ENCODE data around the gene CENPA.

GRCh38 chr2:26801328-26801727 is 15.5 kb downstream of the CENPA start:
- no peak for TF ChIP-seq CTCF (IDR thresholded peaks at IDR 0.05 in 2 of 3, conservative IDR thresholded peaks at IDR 0.05 in 1 of 3; ENCODE audit: borderline replicate concordance in 1 of 3, insufficient read depth in 1 of 3, low read depth in 2 of 3, low read length in 2 of 3)
- no peak for TF ChIP-seq ATF3 (IDR thresholded peaks at IDR 0.05)
- no peak for TF ChIP-seq EZH2 (IDR thresholded peaks at IDR 0.05)
- no peak for TF ChIP-seq POLR2A (IDR thresholded peaks at IDR 0.05; ENCODE audit: borderline replicate concordance, extremely low read depth, insufficient read depth, insufficient read length)
- no peak for TF ChIP-seq SP1 (IDR thresholded peaks at IDR 0.05; ENCODE audit: low read depth)
- no peak for TF ChIP-seq SIN3A (IDR thresholded peaks at IDR 0.05; ENCODE audit: low read depth)

Data from HCT116 (cell line).